WTC11 (cell line): ENCODE data around the gene MEGF11. TPM values are rescaled to one million over a fixed set of nuclear protein-coding genes. Genes with fewer than 3 reads are reported as not detected.

Experiments
- ATAC-seq: fragments of 200-7000 bp; cut with Tn5 transposase; 2 replicates; pipeline ENCODE4 v1.10.0; 2021; ENCODE audit warnings: mild to moderate bottlenecking, moderate library complexity
- CTCF ChIA-PET: fragments of 300-600 bp; sonication (Branson Sonifier 250); formaldehyde crosslinking; loops from one replicate; lab custom pipeline; 2021; ENCODE audit warnings: antibody characterized with exemption; lab: Charles Lee
- POLR2A ChIA-PET: fragments of 350-600 bp; sonication (Branson Sonifier 250); formaldehyde crosslinking; loops from one replicate; lab custom pipeline; 2021; ENCODE audit warnings: antibody characterized with exemption; lab: Charles Lee
- DNase-seq: peaks from one replicate; pipeline ENCODE4 v3.0.0; 2021; ENCODE audit warnings: low spot score
- H3K27ac Mint-ChIP-seq: 2 replicates; pipeline ENCODE4 v1.8.0; 2021; ENCODE audit warnings: mixed read lengths
- H3K27me3 Mint-ChIP-seq: 2 replicates; pipeline ENCODE4 v1.8.0; 2021; ENCODE audit warnings: low read depth, mild to moderate bottlenecking, moderate library complexity, mixed read lengths
- H3K36me3 Mint-ChIP-seq: 2 replicates; pipeline ENCODE4 v1.8.0; 2021; ENCODE audit warnings: mixed read lengths
- H3K4me1 Mint-ChIP-seq: 2 replicates; pipeline ENCODE4 v1.8.0; 2022; ENCODE audit warnings: mixed read lengths
- H3K4me3 Mint-ChIP-seq: 2 replicates; pipeline ENCODE4 v1.8.0; 2021; ENCODE audit warnings: mild to moderate bottlenecking, moderate library complexity, mixed read lengths
- H3K9me3 Mint-ChIP-seq: 2 replicates; pipeline ENCODE4 v1.8.0; 2021; ENCODE audit warnings: mixed read lengths
- IRF2 ChIP-seq: sonication (generic); formaldehyde crosslinking; IDR thresholded peaks from 2 replicates; pipeline ENCODE4 v1.8.0; 2022; ENCODE audit warnings: low read depth, missing genetic modification reagents, borderline replicate concordance
- JAZF1 ChIP-seq: fragments of 250-450 bp; sonication (Bioruptor Pico); IDR thresholded peaks from 2 replicates; pipeline ENCODE4 v1.9.0; 2021; ENCODE audit warnings: moderate library complexity, mild to moderate bottlenecking, inconsistent platforms
- ZNF263 ChIP-seq: sonication (generic); formaldehyde crosslinking; IDR thresholded peaks from 2 replicates; pipeline ENCODE4 v1.8.1; 2022; ENCODE audit warnings: low read depth, mild to moderate bottlenecking, moderate library complexity, missing genetic modification reagents
- total RNA-seq: library from RNA; stranded (reverse); gene quantifications from 3 replicates; pipeline ENCODE4 v1.2.3, GENCODE V29; 2021
- TF ChIP-seq, protein P1 (sequence below): sonication (generic); formaldehyde crosslinking; IDR thresholded peaks from 2 replicates; pipeline ENCODE4 v1.8.0; 2022; ENCODE audit warnings: mild to moderate bottlenecking, missing genetic modification reagents
- TF ChIP-seq, protein P2 (sequence below): sonication (generic); formaldehyde crosslinking; IDR thresholded peaks from 2 replicates; pipeline ENCODE4 v1.8.0; 2022; ENCODE audit warnings: missing genetic modification reagents
- TF ChIP-seq, protein P3 (sequence below): fragments of 250-450 bp; sonication (Bioruptor Pico); IDR thresholded peaks from 2 replicates; pipeline ENCODE4 v1.8.0; 2021; ENCODE audit warnings: mild to moderate bottlenecking
- TF ChIP-seq, protein P4 (sequence below): sonication (generic); formaldehyde crosslinking; IDR thresholded peaks from 2 replicates; pipeline ENCODE4 v1.8.0; 2022; ENCODE audit warnings: mild to moderate bottlenecking, missing genetic modification reagents
- TF ChIP-seq, protein P5 (sequence below): sonication (generic); formaldehyde crosslinking; IDR thresholded peaks from 2 replicates; pipeline ENCODE4 v1.8.1; 2022; ENCODE audit warnings: low read depth, missing genetic modification reagents, borderline replicate concordance

MEGF11 gene
- total RNA-seq, 1 experiment from 2014 or later: 3.3 TPM

DNA sequence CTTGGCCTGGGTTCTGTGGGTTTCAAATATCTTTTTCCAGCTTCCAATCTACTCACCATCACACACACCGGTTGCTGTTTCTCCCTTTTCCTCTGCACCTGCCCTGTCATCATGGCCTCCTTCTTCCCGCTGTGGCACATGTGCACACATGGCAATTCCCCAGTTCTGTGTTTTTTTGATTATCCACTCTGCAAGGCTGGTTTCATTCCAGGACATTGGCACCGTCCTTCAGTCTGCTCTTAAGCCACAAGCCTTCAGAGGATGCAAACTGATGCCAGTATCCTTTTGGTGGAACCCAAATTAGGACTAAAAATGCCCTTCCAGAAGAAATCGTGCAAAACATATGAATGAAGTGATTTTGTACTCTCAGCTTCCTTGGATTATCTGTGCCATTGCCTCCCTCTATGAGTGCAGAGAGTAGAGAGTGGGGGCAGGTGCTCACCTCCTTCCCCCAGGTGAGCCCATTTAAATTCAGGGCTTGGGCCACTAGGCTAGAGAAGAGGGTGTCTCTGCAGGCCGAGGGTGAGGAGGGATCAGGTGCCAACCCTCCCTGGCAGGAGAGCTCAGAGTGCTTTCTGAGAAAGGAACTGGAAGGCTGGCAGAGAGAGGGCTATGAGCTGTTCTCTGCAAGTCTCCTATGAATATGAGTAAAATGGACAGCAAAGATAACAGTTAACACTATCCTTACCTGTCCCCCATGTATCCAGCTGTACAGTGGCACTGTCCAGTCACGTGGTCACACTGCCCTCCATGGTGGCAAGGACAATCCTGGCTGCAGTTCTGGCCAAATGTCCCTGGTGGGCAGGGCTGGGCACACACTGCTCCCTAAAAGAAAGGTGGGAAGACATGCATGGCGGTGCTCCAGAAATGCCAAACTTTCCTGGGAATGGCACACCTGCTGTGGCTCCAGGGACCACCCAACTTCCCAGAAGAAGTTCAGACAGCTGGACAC is 283.4 kb downstream of the MEGF11 start:
- ChIA-PET POLR2A (no interaction called here), CTCF (interaction anchor here (1.5 kb wide), 1 partner anchor 108 kb away, joined by 5 read pairs; no protein-coding TSS in a partner anchor)
- ATAC-seq (no peak), DNase-seq (no peak)
- no peaks in the 10 kb centered on the region for H3K27me3 Mint-ChIP-seq
- H3K27ac Mint-ChIP-seq: no peak overlapping the region
- TF ChIP-seq, protein P1, sequence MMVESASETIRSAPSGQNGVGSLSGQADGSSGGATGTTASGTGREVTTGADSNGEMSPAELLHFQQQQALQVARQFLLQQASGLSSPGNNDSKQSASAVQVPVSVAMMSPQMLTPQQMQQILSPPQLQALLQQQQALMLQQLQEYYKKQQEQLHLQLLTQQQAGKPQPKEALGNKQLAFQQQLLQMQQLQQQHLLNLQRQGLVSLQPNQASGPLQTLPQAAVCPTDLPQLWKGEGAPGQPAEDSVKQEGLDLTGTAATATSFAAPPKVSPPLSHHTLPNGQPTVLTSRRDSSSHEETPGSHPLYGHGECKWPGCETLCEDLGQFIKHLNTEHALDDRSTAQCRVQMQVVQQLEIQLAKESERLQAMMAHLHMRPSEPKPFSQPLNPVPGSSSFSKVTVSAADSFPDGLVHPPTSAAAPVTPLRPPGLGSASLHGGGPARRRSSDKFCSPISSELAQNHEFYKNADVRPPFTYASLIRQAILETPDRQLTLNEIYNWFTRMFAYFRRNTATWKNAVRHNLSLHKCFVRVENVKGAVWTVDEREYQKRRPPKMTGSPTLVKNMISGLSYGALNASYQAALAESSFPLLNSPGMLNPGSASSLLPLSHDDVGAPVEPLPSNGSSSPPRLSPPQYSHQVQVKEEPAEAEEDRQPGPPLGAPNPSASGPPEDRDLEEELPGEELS (CRISPR knock-in tag): no peak
- TF ChIP-seq, protein P2, sequence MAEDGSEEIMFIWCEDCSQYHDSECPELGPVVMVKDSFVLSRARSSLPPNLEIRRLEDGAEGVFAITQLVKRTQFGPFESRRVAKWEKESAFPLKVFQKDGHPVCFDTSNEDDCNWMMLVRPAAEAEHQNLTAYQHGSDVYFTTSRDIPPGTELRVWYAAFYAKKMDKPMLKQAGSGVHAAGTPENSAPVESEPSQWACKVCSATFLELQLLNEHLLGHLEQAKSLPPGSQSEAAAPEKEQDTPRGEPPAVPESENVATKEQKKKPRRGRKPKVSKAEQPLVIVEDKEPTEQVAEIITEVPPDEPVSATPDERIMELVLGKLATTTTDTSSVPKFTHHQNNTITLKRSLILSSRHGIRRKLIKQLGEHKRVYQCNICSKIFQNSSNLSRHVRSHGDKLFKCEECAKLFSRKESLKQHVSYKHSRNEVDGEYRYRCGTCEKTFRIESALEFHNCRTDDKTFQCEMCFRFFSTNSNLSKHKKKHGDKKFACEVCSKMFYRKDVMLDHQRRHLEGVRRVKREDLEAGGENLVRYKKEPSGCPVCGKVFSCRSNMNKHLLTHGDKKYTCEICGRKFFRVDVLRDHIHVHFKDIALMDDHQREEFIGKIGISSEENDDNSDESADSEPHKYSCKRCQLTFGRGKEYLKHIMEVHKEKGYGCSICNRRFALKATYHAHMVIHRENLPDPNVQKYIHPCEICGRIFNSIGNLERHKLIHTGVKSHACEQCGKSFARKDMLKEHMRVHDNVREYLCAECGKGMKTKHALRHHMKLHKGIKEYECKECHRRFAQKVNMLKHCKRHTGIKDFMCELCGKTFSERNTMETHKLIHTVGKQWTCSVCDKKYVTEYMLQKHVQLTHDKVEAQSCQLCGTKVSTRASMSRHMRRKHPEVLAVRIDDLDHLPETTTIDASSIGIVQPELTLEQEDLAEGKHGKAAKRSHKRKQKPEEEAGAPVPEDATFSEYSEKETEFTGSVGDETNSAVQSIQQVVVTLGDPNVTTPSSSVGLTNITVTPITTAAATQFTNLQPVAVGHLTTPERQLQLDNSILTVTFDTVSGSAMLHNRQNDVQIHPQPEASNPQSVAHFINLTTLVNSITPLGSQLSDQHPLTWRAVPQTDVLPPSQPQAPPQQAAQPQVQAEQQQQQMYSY (CRISPR knock-in tag): no peak
- TF ChIP-seq JAZF1: no peak
- TF ChIP-seq, protein P3, sequence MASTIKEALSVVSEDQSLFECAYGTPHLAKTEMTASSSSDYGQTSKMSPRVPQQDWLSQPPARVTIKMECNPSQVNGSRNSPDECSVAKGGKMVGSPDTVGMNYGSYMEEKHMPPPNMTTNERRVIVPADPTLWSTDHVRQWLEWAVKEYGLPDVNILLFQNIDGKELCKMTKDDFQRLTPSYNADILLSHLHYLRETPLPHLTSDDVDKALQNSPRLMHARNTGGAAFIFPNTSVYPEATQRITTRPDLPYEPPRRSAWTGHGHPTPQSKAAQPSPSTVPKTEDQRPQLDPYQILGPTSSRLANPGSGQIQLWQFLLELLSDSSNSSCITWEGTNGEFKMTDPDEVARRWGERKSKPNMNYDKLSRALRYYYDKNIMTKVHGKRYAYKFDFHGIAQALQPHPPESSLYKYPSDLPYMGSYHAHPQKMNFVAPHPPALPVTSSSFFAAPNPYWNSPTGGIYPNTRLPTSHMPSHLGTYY: no peak
- H3K4me1 Mint-ChIP-seq: peaks cover 11% of the 10 kb centered on the region
- H3K36me3 Mint-ChIP-seq: no peaks in the 10 kb centered on the region
- no peaks in the 10 kb centered on the region for H3K9me3 Mint-ChIP-seq
- no peak overlapping the region for H3K4me3 Mint-ChIP-seq

DNA sequence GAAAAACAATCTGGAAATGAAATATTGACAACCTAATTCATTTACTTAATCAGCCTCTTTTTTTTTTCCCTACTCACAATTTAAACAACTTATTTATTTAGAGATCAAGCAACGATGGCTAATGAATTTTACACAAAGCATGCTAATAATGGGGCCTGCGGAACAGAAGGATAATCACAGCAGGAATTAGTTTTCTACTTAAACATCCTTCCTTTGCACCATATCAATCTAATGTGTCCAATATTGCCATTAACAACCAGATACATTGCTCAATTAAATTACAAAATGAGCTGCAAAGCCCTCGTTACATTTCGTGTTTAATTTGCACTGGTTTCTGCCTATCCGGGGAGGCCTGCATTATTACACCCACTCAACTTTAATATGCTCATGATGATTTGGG is 285.0 kb downstream of the MEGF11 start:
- H3K4me1 Mint-ChIP-seq: peaks cover 12% of the 10 kb centered on the region
- no peak for DNase-seq
- H3K9me3 Mint-ChIP-seq: no peaks in the 10 kb centered on the region
- POLR2A ChIA-PET: no interaction called here
- no peak for ATAC-seq
- no peaks in the 10 kb centered on the region for H3K27me3 Mint-ChIP-seq
- H3K36me3 Mint-ChIP-seq: no peaks in the 10 kb centered on the region
- H3K4me3 Mint-ChIP-seq: no peak overlapping the region
- CTCF ChIA-PET: no interaction called here
- H3K27ac Mint-ChIP-seq: no peak overlapping the region
- TF ChIP-seq, protein P4, sequence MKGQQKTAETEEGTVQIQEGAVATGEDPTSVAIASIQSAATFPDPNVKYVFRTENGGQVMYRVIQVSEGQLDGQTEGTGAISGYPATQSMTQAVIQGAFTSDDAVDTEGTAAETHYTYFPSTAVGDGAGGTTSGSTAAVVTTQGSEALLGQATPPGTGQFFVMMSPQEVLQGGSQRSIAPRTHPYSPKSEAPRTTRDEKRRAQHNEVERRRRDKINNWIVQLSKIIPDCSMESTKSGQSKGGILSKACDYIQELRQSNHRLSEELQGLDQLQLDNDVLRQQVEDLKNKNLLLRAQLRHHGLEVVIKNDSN (CRISPR knock-in tag): no peak
- no peak for TF ChIP-seq IRF2 (CRISPR knock-in tag)

DNA sequence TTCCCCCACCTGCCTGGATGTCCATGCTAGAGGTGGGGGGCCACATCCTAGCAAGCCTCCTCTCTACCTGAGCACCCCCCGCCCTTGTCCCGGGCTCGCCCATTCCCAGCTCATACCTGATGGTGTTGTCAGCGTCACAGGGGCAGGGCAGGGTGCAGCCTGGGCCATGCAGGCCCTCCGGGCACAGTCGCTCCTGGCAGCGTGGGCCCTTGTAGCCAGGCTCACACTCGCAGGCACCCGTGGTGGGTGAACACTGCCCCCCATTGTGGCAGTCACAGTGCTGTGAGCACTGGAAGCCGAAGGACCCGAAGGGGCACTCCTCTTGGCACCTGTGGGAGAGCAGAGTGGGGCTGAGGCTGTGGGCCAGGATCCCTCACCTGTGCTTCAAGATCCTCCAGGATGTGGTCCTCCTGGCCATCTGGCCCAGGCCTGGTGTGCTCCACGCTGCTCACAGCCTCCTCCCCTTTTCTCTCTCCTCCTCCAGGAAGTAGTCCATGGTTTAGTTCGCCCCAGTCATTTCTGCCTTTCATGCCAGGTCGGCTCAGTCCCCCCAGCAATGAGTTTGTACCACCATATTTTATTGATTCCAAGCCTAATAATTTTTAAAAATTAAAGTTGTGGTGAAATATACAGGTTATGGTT is 288.6 kb downstream of the MEGF11 start:
- ChIA-PET CTCF (no interaction called here), POLR2A (no interaction called here)
- H3K36me3 Mint-ChIP-seq: no peaks in the 10 kb centered on the region
- no peak for DNase-seq
- no peaks in the 10 kb centered on the region for H3K9me3 Mint-ChIP-seq
- TF ChIP-seq, protein P5, sequence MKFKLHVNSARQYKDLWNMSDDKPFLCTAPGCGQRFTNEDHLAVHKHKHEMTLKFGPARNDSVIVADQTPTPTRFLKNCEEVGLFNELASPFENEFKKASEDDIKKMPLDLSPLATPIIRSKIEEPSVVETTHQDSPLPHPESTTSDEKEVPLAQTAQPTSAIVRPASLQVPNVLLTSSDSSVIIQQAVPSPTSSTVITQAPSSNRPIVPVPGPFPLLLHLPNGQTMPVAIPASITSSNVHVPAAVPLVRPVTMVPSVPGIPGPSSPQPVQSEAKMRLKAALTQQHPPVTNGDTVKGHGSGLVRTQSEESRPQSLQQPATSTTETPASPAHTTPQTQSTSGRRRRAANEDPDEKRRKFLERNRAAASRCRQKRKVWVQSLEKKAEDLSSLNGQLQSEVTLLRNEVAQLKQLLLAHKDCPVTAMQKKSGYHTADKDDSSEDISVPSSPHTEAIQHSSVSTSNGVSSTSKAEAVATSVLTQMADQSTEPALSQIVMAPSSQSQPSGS (CRISPR knock-in tag): no peak
- peak; percentile 67; the same call in 1 of the 2 replicates for TF ChIP-seq ZNF263
- ATAC-seq: no peak
- H3K27me3 Mint-ChIP-seq: no peaks in the 10 kb centered on the region; the same call in 1 of the 2 replicates
- no peak overlapping the region for H3K4me3 Mint-ChIP-seq
- no peak overlapping the region for H3K27ac Mint-ChIP-seq
- peaks cover 13% of the 10 kb centered on the region for H3K4me1 Mint-ChIP-seq
